Measurements from ENCODE around the gene NINL.
A peak's percentile ranks its signal among the peaks of the same experiment; 100 is the strongest.
"Not testable (repeated sequence)": the region's sequence is repeated elsewhere in the genome, so short reads cannot be mapped to it uniquely, and the experiment has no call there.

Gene NINL

DNA sequence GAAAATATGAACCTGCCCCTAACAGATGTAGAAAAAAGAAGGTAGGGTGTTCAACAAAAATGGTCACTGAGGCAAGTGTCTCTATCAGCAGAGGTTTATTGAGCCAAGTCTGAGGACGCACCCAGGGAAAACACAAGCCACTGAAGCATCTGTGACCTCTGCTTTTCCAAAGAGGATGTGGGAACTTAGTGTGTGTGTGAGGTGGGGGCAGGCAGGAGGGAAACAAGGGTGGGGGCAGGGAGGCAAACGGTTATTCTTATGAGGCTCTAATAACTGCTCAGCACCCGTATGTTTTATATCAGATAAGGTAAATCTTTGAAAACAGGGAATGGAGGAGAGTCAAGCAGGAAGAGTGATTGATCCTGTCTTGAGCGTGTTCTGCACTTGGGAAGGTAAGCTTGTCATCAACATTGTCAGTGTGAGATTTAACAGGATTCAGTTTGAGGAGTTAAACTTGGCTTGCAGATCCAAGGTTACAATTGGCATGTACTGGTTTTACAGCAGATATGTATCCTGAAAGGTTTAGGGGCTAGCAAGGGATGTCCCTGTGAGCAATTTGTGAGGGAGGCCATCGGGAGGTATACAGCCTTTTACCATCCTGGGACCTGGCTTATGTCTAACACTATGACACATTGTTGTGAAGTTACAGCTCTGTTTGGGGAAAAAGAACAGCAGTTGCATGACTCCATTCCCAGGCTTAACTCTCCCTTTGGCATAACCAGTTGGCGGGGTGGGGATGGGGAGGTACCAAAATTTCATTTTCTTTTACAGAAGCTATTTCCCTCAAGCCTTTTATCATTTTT is 33.7 kb downstream of the NINL start:
- DNase-seq: no peak

DNA sequence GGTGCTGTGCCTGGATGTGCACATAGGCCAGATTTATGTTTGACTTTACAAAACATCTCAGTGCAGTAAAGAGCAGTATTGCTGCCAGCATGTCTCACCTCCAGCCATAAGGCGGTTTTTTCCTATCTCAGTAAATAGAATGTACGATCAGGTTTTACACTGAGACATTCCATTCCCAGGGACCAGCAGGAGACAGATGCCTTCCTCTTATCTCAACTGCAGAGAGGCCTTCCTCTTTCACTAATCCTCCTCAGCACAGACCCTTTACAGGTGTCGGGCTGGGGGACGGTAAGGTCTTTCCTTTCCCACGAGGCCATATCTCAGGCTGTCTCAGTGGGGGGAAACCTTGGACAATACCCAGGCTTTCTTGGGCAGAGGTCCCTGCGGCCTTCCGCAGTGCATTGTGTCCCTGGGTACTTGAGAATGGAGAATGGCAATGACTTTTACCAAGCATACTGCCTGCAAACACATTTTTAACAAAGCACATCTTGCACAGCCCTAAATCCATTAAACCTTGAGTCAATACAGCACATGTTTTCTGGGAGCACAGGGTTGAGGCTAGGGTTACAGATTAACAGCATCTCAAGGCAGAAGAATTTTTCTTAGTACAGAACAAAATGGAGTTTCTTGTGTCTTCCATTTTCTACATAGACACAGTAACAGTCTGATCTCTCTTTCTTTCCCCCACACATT is 34.5 kb downstream of the NINL start:
- DNase-seq: not testable (repeated sequence)

DNA sequence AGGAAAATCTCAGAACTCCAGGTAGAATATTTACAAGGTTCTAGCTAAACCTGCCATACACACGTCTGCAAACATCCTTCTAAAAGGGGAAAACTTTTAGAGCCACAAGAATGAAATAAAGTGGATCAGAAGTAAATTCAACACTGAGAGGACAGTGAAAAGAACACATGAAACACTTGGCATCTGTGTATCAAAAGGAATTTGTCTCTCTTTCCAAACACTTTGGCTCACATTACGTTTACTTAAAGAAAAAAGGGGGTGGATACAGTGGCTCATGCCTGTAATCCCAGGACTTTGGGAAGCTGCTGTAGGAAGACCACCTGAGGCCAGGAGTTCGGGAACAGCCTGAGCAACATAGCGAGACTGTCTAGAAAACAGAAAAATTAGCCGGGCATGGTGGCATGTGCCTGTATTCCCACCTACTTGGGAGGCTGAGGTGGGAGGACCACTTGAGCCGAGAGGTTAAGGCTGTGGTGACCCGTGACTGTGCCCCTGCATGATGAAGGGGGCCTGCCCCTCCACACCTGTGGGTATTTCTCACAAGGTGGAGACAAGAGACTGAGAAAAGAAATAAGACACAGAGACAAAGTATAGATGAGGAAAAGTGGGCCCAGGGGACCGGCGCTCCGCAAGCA is 35.4 kb downstream of the NINL start:
- no peak for DNase-seq

DNA sequence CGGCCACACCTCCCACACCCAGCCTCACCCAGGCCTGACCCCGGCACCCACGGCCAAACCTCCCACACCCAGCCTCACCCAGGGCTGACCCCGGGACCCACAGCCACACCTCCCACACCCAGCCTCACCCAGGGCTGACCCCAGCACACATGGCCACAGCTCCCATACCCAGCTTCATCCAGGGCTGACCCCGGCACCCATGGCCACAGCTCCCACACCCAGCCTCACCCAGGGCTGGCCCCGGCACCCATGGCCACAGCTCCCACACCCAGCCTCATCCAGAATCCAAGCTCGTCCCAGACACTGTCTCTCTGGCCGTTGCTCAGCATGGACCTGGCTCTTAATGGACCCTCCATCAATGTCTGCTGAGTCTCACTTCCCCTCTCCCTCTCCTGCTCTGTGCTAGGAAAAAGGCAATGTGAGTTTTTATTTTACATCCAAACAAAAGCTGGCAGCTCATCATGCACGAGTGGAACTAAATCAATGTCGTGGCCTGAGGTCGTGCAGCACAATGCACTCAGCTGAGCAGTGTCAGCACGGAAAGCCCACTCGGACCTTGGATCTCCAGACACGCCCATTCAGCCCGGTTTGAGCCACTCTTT is 36.1 kb downstream of the NINL start:
- no peak for DNase-seq

DNA sequence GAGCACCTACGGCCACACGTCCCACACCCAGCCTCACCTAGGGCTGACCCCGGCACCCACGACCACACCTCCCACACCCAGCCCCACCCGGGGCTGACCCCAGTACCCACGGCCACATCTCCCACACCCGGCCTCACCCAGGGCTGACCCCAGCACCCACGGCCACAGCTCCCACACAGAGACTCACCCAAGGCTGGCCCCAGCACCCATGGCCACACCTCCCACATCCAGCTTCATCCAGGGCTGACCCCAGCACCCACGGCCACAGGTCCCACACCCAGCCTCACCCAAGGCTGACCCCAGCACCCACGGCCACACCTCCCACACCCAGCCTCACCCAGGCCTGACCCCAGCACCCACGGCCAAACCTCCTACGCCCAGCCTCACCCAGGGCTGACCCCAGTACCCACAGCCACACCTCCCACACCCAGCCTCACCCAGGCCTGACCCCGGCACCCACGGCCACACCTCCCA is 36.7 kb downstream of the NINL start:
- DNase-seq: no peak

DNA sequence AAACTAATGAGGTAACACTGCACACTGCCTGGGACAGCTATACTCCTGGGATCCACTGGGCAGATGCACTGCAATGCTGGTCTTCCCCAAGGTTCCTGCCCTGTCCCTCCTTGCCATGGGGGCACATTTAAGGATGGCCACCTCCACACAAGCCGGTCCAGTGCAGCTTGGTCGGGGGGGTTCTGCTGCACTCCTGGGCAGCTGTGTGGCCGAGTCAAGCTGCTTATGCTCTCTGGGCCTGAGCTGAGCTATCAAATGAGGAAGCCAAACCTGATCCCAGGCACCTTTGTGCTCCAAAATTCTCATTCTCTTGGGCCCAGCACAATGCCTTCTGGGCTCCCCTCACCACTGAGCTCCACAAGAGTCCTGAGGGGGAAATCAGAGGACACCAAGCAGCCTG is 37.3 kb downstream of the NINL start:
- DNase-seq: no peak

DNA sequence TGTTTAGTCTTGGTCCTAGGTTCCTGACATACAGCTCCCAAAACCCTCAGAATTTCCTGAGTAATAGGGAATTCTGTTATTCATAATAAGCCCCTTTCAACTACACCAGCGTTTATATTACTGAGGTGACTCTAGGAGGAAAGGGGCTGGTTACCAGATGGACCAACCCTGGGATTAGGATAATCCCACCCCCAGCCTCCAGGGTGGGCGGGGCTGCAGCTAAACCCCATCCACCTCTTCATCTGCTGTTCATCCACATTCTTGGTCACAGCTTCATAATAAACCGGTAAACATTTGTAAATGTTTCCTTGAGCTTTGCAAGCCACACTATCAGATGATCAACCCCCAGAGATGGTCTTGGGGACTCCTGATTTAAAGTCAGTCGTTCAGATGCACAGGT is 38.3 kb downstream of the NINL start:
- DNase-seq: no peak

DNA sequence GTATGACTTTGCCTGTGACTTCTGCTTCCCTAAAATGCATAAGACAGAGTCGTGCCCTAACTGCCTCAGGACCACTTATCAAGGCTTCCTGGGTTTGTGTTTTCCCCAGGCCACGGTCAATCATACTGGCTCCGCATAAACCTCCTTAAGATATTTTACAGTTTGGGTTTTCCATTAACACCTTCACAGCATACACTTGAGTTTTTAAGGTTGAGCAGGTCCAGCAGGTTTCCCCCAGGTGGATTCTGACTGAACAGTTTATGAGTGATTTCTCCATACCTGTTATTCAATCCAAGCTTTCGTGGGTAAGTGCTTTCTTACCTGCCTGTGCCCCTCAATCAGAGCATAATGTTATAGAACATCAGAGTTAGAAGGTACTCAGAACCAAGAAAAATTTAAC is 39.3 kb downstream of the NINL start:
- DNase-seq: no peak

DNA sequence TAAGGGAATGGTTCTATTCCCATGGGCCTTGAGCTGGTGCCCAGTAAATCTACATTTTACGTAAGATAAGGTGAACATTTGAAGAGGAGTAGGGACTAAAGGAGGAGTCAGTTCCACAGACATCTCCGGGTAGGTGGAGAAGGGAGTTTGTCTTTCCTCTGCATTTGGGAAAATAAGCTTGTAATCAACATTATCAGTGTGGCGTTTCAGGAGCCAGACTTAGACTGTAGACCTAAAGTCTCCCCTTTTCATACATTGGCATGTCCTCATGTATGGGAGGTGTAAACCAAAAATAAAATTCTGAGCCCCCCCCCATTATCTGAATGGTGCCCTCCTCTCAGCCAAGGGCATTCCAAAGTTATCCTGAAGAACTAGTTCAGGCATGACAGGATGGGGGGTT is 40.2 kb downstream of the NINL start:
- DNase-seq: no peak

DNA sequence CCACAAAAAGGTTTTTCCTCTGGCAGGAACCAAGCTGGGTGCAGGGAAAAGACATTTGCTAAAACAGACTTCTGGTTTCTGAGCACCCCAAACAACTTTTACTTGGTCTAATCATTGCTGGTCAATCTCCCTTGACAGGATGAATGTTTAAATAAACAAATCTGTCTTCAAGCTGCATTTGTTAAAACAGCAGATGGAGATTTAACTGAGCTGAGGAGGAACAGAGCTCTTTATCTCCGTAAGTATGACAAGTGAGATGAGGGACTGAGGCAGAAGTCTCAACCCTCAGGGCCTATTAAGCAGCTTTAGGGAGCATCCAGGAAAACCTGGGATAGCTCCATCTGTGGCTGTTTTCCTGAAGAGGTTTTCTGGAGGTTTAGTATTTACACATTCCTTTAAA is 40.6 kb downstream of the NINL start:
- DNase-seq: no peak

DNA sequence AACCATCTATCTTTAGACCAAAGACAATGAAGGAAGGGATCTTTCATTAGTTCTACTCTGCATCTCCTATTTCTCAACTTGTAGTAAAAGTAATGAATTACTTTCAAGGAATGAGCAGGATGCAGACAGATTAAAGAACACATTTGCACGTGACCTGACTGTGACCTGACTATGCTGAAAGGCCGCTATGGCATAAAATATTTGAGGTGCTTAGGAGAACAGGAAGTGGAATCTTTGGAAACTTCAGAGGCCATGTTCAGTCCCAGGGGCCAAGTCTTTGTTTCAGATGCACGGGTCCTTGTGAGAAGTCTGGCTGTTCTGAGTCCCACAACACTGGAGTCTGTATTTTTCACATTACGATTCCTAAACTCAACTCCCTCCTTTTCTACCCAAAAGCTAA is 41.0 kb downstream of the NINL start:
- no peak for DNase-seq

DNA sequence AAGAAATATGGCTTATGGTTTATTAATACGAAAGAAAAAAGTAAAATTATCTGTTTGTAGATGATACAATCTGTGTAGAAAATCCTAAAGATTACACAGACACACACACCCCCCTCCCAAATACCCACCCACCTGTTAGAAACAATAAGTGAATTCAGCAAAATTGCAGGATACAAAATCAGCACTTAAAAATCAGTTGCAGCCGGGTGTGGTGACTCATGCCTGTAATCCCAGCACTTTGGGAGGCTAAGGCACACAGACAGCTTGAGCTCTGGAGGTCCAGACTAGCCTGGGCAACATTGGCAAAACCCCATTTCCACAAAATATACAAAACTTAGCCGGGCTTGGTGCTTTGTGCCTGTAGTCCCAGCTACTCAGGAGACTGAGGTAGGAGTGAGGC is 42.3 kb downstream of the NINL start:
- peak; percentile 8 for DNase-seq

DNA sequence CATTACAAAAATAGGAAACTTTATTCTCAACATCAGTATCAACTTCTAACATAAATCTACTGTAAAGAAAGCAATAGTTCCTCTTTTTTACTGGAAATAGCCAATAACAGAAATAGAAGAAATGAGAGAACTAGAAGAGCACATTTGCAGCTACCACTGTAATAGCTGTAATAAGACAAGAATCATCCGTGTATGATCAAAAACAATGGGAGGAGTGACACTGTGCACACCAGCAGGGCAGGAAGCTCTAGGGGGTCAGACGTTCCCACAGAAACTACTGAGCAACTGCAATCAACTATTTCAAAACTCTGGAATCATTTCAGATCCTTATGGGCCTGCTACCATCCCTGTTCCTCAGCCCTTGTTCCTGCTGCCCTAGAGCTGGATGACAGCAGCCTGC is 43.7 kb downstream of the NINL start:
- DNase-seq: no peak

DNA sequence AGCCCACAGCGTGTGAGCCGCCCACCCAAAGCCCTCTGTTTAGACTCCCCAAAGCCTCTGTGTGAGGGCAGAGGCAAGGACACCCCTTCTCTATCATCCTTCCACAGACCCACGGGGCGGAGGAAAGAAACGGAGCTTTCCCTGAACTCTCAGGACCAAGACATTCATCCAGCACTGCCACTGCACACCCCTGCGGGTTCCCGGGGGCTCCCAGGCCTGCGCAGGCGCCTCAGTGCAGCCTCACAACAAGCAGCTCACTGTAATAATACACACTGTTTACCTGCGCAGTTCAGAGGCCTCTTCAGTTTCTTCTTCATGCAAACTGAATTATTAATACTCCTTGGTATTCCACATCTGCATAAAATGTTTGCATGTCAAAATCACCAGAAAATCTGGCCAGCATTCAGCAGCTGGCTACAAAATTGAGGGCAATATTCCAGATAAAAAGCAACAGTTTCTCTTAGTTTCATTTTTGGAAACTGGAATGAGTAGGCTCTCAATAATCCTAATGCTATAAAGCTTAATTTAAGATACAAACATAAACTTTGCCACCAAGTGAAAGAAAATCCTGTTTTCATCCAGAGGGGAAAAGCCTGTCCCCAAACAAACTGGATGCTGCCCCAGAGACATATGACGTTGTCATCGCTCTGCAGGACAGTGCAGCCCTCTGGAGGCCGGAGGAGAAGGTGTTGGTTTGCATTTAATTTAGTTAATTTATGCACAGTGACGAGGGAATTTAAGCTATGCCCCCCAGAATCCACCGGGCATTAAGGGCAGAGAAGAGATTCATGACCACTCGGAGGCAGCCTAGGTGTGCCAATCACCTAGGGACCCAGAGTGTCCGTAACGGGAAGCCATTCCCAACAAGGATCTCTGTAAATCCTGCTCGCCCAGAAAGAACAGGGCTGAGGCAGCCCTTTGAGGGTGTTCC is 45.3 kb downstream of the NINL start:
- DNase-seq: no peak

DNA sequence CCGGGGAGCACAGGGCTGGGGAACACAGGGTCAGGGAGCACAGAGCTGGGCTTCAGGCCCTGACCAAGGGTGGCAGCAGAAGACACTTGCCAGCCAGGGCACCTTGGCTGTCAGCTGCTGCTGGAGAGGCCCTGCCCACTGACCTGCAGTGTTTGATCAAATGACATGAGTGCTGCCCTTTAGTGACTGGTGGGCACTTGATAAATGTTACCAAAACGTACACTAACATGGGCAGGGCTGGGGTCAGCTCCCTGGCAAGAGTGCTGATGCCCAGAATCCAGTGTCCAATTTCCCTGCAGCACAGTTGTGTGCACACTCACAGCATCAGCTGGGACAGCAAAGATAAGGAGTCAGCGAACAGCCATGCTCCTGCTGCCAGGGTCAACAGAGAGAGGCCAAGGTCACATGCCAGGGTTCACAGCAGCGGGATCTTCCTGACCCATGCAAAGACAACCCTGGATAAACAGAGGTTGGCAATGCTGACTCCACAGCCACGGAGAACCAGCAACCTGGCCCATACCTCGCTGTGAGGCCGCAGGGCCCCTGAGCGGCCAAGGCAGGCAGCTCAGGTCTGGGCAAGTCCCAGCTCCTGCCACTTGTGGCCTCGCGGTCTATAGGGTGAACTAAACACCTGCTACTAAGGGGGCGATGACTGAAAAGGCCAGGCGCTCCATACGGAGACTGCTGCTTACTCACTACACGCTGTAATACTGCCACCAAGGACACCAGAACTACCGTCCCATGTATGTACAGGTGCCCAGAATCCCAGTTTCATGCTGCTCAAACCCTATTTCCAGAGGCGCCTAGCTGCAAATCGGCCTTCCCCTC is 46.3 kb downstream of the NINL start:
- no peak for DNase-seq

DNA sequence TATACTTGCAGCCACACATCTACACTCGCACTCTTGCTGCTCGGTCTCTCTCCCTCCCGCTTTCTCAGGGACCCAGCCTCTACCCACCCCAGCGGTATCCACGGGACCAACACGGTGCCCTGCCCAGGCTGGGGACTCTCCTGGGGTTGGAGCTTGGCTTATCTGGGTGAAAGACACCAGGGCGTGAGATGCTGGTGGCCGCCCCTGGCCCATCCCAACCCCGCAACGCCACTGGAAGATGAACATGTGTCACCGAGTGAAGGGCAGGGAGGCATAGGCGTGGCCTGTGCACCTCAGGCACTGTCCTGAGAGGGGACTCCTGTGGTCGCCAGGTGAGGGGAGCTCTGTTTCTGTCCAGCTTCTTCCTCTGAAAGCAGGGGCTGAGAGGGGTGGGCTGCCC is 47.4 kb downstream of the NINL start:
- no peak for DNase-seq

DNA sequence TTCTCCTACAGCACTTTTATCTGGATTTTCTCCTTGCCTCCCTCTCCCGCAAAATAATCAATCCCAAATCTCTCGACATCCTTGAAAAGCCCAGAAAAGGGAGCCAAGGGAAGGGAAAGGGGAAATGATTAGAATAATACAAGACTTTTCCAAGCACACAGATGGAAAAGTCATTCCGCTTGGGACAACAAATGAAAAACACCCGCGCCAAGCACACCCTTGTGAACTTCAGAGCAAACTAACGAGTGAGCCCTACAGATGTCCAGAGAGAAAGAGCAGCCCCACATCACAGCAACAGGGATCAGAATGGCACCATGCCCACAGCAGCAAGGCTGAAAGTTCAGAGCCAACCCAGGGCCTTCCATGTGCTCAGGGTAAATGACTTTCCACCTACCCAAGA is 49.6 kb downstream of the NINL start:
- no peak for DNase-seq

DNA sequence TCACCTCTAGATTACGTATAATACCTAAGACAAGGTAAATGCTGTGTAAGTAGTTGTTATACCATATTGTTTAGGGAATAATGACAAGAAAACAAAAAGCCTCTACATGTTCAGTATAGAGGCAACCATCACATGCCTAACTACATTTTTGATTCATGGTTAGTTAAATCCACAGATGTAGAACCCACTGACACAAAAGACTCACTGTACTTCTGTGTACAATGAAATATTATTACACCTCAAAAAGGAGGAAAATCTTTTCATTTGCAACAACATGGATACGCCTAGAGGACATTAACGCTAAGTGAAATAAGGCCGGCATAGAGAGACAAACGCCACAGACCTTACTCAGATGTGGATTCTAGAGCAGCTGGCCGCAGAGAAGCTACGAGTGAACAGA is 50.5 kb downstream of the NINL start:
- no peak for DNase-seq

DNA sequence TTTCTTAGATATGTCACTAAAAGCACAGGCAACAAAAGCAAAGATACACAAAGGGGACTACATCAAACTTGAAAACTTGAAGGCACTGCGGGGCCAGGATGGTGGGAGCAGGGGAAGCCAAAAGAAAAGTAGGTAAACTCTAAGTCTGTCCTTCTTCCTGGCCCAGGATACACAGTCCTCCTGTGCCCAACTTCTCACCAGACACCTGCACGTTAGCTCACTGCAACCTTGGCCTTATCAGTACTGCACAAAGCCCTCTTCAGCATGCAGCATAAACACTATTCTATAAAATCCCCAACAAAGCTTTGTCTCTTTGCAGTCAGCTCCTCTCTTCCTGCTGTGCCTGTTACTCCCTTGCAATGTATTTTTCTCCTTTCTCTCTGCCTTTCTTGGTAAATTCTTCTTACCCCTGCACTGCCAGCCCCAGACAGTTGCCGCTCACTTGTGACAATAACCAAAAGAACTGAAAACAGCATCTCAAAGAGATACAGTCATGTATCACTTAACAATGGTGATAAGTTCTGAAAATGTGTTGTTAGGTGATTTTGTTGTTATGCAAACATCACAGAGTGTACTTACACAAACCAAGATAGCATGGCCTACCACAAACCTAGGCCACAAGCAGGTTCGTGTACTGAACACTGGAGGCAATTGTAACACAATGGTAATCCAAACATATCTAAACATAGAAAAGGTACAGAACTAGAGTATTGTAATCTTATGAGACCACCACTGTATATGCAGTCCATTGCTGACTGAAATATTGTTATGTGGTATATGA is 51.2 kb downstream of the NINL start:
- DNase-seq: no peak

DNA sequence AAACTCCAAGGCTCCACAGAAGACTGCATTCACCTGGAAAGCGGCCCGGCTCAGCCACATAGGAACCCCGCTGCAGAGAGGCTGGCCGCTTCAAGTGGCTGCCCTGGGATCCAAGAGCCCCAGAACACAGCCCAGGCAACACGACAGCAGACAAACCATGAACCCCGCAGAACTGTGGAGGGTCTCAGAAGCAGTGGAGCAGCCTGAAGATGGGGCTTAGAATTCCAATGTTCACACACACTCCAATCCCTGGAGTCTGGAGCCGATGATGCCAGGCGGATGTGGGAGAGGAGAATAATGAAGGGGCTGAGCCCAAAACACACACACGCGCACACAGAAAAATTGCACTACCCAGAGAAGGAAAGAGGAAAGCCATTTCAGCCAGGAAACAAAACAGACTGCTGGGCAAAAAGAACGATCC is 52.4 kb downstream of the NINL start:
- no peak for DNase-seq
